GM23248 (cell line): ENCODE measurements around the gene TMEM39A.

Source experiments
- EZH2 ChIP-seq: fragments of 200-600 bp; sonication (generic); IDR thresholded peaks from 2 replicates; pipeline ENCODE4 v1.6.1; 2018; ENCODE audit warnings: antibody characterized with exemption, mild to moderate bottlenecking; ENCODE audit not compliant: insufficient read depth, poor library complexity, severe bottlenecking
- EZH2phosphoT487 ChIP-seq: fragments of 200-600 bp; sonication (generic); IDR thresholded peaks from 2 replicates; pipeline ENCODE4 v1.6.1; 2018; ENCODE audit warnings: antibody characterized with exemption, moderate library complexity, mild to moderate bottlenecking, low read depth; ENCODE audit not compliant: insufficient read depth

DNA sequence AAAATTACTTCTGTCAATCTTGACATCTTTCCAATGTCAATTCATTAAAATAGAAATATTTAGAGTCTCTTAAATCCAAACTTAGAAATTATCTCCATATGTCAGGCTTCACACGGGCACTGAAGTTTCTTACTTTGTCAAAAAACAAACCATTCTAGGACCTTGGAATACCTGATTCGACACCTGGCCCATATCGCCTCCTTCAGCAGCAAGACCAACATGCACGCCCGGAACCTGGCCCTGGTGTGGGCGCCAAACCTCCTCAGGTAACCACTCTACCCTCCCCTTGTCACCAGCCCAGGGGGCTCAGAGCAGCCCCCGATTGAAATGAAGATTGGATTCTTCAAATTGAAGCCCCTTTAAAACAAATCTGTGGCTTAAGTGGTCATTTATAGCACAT, 81.3 kb downstream of the TMEM39A start:
- TF ChIP-seq EZH2phosphoT487 (no peak), EZH2 (no peak)
